Spleen (tissue), 7 donors: ENCODE data around the gene HTR6.

Source experiments
- POLR2A ChIP-seq, 3 donors: fragments of 450-650 bp; IDR thresholded peaks; one replicate each; pipeline ENCODE4 v1.5.1; 2017; ENCODE audit warnings: antibody characterized with exemption in 3 of 3, mild to moderate bottlenecking in 1 of 3
- POLR2AphosphoS5 ChIP-seq, 3 donors: sonication (generic); formaldehyde crosslinking; IDR thresholded peaks; one replicate each; pipeline ENCODE4 v1.5.1; 2017; ENCODE audit warnings: antibody characterized with exemption in 3 of 3
- TF ChIP-seq, protein P1 (sequence below), 11 experiments: fragments of 200-600 bp in 7 of 11; fragments of 450-650 bp in 4 of 11; sonication (generic) in 4 of 11; IDR thresholded peaks in 8 of 11; conservative IDR thresholded peaks in 3 of 11; 1 replicate in 7 of 11; 2 replicates in 4 of 11; pipeline versions ENCODE4 v1.4.0 to v1.8.0; 2016 to 2021; ENCODE audit warnings: antibody characterized with exemption in 11 of 11, inconsistent platforms in 4 of 11, mild to moderate bottlenecking in 1 of 11
- donor health status: DM: no; HTN: no; CAD: no; lungs with moderate emphysema.
- donor health status: DM: no; HTN: no; CAD: no.
- donor health status: DM: no; HTN: no; CAD: no.

- TF ChIP-seq, protein P1, sequence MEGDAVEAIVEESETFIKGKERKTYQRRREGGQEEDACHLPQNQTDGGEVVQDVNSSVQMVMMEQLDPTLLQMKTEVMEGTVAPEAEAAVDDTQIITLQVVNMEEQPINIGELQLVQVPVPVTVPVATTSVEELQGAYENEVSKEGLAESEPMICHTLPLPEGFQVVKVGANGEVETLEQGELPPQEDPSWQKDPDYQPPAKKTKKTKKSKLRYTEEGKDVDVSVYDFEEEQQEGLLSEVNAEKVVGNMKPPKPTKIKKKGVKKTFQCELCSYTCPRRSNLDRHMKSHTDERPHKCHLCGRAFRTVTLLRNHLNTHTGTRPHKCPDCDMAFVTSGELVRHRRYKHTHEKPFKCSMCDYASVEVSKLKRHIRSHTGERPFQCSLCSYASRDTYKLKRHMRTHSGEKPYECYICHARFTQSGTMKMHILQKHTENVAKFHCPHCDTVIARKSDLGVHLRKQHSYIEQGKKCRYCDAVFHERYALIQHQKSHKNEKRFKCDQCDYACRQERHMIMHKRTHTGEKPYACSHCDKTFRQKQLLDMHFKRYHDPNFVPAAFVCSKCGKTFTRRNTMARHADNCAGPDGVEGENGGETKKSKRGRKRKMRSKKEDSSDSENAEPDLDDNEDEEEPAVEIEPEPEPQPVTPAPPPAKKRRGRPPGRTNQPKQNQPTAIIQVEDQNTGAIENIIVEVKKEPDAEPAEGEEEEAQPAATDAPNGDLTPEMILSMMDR (IDR thresholded peaks at IDR 0.05 in 8 of 11, conservative IDR thresholded peaks at IDR 0.05 in 3 of 11): no peak
- TF ChIP-seq POLR2A (IDR thresholded peaks at IDR 0.05): no peak
- TF ChIP-seq POLR2AphosphoS5 (IDR thresholded peaks at IDR 0.05): no peak
Observed at GRCh38 chr1:19628879-19629278, 35.8 kb upstream of the HTR6 start.
